HG02759 (cell line): ENCODE measurements around the gene RAB11FIP3.
A peak's percentile ranks its signal among the peaks of the same experiment; 100 is the strongest.

Experiments
- ATAC-seq: cut with Tn5 transposase; IDR thresholded peaks from one replicate; pipeline ENCODE4 v1.9.1; 2021; ENCODE audit warnings: mild to moderate bottlenecking, moderate library complexity; ENCODE audit not compliant: unreplicated experiment

RAB11FIP3 gene

DNA sequence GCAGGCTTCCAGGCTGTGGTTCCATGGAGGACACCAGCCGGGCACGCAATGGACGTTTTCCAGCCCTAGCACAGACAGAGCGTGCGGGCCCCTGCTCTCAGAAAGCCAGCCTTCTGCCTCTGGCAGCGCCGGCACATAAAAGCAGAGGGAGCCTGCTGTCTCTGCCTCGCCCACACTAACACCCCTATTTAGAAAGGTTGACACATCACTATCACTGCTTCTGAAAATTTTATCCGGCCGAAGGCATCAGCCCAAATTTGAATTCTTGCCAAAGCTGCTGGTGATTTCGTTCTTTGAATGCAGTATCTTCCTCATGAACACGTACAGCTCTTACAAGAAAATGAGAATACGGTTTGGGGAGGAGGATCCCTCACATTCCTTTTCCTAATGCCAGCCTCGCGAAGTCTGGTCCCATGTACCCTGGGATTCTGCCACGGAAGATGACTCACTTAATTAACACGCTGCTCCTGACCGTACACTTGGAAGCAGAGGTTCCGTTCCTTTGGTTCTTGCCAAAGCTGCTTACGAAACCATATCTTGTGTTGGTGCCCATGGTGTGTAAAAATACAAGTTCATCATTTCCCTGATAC lies 1.3 kb upstream of the RAB11FIP3 start:
- ATAC-seq, result no peak

DNA sequence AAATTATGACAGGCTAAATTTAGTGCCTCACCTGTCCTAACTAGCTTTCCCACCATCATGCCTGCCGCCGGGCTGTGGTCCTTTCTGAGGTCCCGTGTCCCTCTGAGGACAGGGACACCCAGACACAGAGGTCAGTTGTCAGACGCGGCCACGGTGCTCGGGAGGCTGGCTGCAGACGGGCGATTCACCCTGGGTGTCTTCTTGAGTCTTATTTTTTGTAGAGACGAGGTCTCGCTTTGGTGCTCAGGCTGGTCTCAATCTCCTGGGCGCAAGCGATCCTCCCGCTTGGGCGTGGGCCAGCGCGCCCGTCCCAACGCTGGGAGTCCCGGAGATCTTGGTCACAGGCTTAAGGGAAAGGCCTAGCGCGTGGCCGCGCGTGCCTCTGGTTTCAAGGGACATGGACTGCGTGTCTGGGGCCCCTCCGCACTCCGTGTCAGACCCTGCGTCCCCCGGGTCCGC lies 797 bp upstream of the RAB11FIP3 start:
- ATAC-seq, result no peak

DNA sequence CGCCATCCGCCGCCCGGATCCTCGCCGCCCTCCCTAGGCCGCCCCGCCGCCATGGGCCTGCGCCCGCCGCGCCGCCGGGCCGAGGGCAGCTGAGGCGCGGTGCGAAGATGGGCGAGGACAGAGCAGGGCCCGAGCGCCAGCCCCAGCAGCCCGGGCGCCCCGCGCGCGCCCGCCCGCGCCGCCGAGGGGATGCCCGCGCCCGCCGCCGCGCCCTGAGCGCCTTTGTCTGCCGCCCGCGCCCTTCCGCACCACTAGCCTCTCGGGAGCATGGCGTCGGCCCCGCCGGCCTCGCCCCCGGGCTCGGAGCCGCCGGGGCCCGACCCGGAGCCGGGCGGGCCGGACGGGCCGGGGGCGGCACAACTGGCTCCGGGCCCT lies 278 bp downstream of the RAB11FIP3 start:
- peak; percentile 43 for ATAC-seq

- ATAC-seq, result no peak
These were observed 861 bp downstream of the RAB11FIP3 start for GRCh38 chr16:426115-426905.

GRCh38 chr16:426906-427249 lies 1.4 kb downstream of the RAB11FIP3 start:
- ATAC-seq, result no peak

DNA sequence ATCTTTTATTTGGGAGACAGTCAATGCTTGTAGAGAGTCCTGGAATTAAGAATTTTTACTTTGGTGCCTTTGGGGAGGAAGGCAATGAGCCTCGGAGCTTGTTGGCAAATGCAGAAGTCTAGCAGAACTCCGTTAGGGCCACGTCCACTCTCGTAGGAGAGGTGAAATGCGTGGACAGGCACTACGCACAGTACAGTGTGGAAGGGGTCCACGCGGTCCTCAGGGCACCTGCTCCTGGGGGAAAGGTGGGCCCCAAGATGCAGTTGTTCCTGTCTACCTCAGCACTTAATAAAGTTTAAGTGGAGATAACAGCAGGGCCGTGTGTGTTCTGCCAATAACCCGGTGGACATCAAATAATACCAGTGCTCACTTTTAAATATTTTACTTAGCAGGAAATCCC lies 1.8 kb downstream of the RAB11FIP3 start:
- ATAC-seq, result no peak

DNA sequence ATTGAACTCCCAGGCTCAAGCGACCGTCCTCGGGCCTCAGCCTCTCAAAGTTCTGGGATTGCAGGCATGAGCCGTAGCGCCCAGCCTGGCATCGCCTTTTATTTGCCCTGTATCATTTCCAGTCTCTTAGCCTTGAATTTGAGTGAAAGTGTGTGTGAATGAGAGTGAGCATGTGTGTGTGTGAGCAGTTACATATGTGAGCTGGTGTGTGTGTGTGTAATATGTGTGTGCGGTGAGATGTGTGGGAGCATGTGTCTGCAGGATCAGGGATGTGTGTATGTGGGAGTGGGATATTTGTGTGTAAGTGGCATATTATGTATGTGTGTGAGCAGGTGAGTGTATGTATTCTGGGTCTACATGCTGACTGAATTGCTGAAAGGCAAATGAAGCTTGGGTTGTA lies 5.5 kb downstream of the RAB11FIP3 start:
- no peak for ATAC-seq

DNA sequence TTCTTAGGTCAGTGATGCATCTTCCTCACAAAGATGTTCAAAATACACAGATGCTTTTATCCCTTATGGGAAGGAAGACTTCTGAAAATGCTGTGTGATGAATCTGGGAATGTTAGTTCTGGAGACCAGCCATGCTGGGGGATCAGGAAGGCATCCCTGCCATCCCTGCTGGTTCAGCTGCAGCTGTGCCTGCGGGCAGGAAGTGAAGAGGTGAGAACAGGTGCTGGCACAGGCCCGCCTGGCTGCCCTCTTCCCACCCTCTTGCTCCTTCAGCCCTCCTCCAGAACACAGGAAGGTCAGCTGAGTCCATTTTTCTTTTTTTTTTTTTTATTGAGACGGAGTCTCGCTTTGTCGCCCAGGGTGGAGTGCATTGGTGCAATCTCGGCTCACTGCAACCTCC lies 15.2 kb downstream of the RAB11FIP3 start:
- no peak for ATAC-seq

- ATAC-seq, result no peak
These were observed 16.0 kb downstream of the RAB11FIP3 start for GRCh38 chr16:441447-441846.

DNA sequence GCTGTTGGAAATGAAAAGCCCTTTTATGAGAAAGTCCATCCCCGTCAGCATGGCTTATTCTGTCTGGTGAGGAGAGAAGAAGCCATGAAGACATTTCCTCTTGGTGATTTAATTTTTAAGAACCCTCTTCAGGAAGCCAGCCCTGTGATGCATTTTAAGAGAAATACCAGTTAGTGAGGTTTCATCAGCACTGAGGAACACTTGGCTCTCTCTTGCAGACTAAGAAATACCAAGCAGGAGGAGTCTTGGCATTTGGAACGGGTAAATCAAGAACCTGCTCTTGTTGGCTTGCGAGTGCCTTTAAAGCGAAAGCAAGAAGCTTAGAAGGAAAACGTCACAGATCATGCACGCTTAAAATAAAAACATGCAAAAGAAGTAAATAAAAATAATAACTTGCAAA lies 17.5 kb downstream of the RAB11FIP3 start:
- ATAC-seq, result no peak

DNA sequence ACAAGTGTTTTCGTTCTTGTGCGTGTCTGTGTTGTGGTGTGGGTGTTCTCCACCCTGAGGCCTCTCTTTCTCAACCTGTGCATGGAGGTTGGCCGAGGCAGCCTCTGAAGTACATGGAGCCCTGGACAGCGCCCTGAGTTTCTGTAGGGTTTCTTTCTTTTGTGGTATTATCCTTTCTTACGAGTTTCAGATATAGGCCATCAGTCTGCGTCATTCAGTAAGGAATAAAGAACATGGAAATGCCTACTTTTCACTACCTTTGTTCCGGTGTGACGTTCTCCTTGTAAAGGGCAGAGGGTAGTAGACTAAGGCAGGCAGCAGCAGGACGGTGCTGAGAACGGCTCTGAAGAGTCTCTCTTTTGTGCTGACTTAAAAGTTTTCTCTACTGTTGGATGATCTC lies 18.6 kb downstream of the RAB11FIP3 start:
- ATAC-seq, result no peak

DNA sequence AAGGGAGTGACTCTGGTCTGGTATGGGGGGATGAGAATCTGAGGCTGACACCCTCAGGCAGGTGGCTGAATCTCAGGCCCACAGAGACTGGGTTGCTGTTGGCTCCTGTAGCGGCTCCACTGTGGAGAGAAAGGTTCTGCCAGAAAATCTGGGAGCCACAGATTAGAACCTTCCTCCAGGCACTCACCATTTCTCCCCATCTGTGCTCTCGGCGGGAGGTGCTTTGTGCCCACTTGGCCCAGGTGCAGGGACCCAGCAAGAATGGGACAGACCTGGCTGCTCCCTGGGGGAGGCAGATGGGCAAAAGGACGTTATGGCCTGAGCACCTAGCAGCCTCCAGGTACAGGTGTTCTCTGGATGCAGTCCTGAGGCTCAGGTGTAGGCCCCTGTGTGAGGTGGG lies 20.1 kb downstream of the RAB11FIP3 start:
- no peak for ATAC-seq

- no peak for ATAC-seq
These were observed 24.9 kb downstream of the RAB11FIP3 start for GRCh38 chr16:450385-450784.

GRCh38 chr16:450785-451512 lies 25.5 kb downstream of the RAB11FIP3 start:
- no peak for ATAC-seq

GRCh38 chr16:454397-454940 lies 29.0 kb downstream of the RAB11FIP3 start:
- ATAC-seq, result no peak

DNA sequence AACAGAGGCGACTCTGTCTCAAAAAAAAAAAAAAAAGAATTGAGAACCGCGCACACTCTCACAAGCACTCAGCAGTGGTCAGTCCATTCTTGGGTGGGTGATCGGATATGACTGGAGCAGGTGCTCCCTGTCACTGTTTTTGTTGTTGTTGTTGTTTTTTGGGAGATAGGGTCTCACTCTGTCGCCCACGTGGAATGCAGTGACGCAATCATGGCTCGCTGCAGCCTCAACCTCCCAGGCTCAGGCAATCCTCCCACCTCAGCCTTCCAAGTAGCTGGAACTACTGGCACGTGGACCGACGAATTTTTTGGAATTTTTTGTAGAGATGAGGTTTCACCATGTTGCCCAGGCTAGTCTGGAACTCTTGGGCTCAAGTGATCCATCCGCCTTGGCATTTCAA lies 30.0 kb downstream of the RAB11FIP3 start:
- no peak for ATAC-seq

GRCh38 chr16:456891-457483 lies 31.5 kb downstream of the RAB11FIP3 start:
- ATAC-seq, result no peak

- no peak for ATAC-seq
These were observed 32.4 kb downstream of the RAB11FIP3 start for GRCh38 chr16:457732-458400.

- no peak for ATAC-seq
These were observed 34.3 kb downstream of the RAB11FIP3 start for GRCh38 chr16:459761-460160.

- no peak for ATAC-seq
These were observed 35.3 kb downstream of the RAB11FIP3 start for GRCh38 chr16:460787-461186.

GRCh38 chr16:463071-463470 lies 37.6 kb downstream of the RAB11FIP3 start:
- ATAC-seq, result no peak
